Stimulated activated naive CD8-positive, alpha-beta T cell treated with anti-CD3 and anti-CD28 coated beads, Interleukin-15, Interleukin-2, amounts not matched to agents 100 ng/mL and 50 ng/mL, for 24 hours (primary cell): ENCODE results near the gene OR13C5.

ENCODE experiments used
- H3K27ac Mint-ChIP-seq: one replicate; pipeline ENCODE4 v1.8.0; 2021; ENCODE audit warnings: mild to moderate bottlenecking, mixed read lengths
- H3K27me3 Mint-ChIP-seq: one replicate; pipeline ENCODE4 v1.8.0; 2021; ENCODE audit warnings: mixed read lengths
- H3K36me3 Mint-ChIP-seq: one replicate; pipeline ENCODE4 v1.8.0; 2021; ENCODE audit warnings: low read depth, mixed read lengths
- H3K4me1 Mint-ChIP-seq: one replicate; pipeline ENCODE4 v1.8.0; 2021; ENCODE audit warnings: low read depth, mixed read lengths
- H3K4me3 Mint-ChIP-seq: one replicate; pipeline ENCODE4 v1.8.0; 2021; ENCODE audit warnings: mild to moderate bottlenecking, mixed read lengths
- H3K9me3 Mint-ChIP-seq: one replicate; pipeline ENCODE4 v1.8.0; 2021; ENCODE audit warnings: mixed read lengths

OR13C5 gene

GRCh38 chr9:104575456-104575855 lies 23.8 kb downstream of the OR13C5 start:
- peaks cover 22% of the 10 kb centered on the region for H3K9me3 Mint-ChIP-seq
- H3K4me3 Mint-ChIP-seq: no peak overlapping the region
- no peaks in the 10 kb centered on the region for H3K36me3 Mint-ChIP-seq
- no peaks in the 10 kb centered on the region for H3K4me1 Mint-ChIP-seq
- H3K27me3 Mint-ChIP-seq: no peaks in the 10 kb centered on the region
- no peak overlapping the region for H3K27ac Mint-ChIP-seq

DNA sequence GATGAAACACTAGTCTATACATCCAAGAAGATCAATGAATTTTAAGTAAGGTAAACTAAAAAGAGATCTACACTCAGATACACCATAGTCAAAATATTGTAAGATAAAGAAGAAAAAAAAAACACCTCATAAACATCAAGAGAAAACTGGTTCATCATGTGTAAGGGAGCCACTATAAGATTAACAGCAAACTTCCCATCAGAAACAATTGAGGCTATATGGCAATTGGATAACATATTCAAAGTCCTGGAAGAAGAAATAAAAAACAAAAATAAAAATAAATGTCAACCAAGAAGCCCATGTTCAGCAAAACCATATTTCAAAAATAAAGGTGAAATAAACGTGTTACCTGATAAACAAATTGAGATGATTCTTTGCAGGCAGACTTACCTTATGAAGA lies 26.6 kb downstream of the OR13C5 start:
- Mint-ChIP-seq H3K27ac (no peak overlapping the region), H3K27me3 (no peaks in the 10 kb centered on the region), H3K4me1 (no peaks in the 10 kb centered on the region), H3K36me3 (no peaks in the 10 kb centered on the region), H3K4me3 (no peak overlapping the region), H3K9me3 (peaks cover 29% of the 10 kb centered on the region)

DNA sequence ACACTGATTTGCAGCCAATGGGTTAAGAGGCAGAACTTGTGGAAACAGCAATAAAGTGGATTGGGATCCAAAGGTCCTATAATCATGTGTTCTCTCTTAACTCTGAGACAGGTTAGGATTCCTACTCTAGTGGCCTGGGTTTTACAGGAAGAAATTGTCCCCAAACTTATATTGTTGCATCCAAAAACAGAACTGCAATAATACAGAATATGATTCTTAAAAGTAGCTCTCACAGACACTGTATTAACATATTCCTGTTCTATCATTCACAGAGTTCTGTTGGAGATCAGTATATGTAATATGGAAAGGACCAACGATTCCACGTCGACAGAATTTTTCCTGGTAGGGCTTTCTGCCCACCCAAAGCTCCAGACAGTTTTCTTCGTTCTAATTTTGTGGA lies 30.3 kb downstream of the OR13C5 start, which contains the start of gene OR13C8:
TSS of gene OR13C8 (plus strand) at position 301 of the 400 bp plus-strand sequence. CDS start at position 301, 0 bp downstream.
- no peak within 1 kb of the TSS for H3K27ac Mint-ChIP-seq
- no peak within 1 kb of the TSS for H3K4me3 Mint-ChIP-seq
- H3K9me3 Mint-ChIP-seq: peaks cover 29% of the 10 kb centered on the region
- no peaks in the 10 kb centered on the region for H3K4me1 Mint-ChIP-seq
- H3K27me3 Mint-ChIP-seq: no peaks in the 10 kb centered on the region
- no peaks in the 10 kb centered on the region for H3K36me3 Mint-ChIP-seq

DNA sequence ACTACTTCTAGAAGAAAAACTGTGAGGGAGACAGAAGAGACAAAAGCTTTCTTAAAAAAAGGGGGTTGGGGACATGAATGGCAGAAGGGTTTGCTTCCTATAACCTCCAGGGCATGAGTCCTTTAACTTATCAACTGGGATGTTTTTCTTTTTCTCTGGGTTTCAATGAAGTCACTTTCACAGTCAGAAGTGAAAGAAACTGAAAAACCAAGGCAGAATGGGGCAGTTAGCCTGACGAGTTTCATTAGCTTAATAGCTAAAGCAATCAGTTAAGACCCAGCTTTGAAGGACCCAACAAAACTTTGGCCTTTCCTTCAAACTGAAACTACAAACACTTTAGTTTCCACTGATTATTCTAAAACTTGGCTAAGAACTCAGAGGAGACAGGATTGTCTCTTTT lies 34.9 kb downstream of the OR13C5 start:
- Mint-ChIP-seq H3K9me3 (peaks cover 2% of the 10 kb centered on the region), H3K4me1 (no peaks in the 10 kb centered on the region), H3K4me3 (no peak overlapping the region), H3K27ac (no peak overlapping the region), H3K36me3 (no peaks in the 10 kb centered on the region), H3K27me3 (no peaks in the 10 kb centered on the region)

GRCh38 chr9:104556830-104557634 lies 42.2 kb downstream of the OR13C5 start:
- Mint-ChIP-seq H3K36me3 (no peaks in the 10 kb centered on the region), H3K9me3 (peaks cover 10% of the 10 kb centered on the region), H3K27me3 (no peaks in the 10 kb centered on the region), H3K27ac (no peak overlapping the region), H3K4me3 (no peak overlapping the region), H3K4me1 (no peaks in the 10 kb centered on the region)

DNA sequence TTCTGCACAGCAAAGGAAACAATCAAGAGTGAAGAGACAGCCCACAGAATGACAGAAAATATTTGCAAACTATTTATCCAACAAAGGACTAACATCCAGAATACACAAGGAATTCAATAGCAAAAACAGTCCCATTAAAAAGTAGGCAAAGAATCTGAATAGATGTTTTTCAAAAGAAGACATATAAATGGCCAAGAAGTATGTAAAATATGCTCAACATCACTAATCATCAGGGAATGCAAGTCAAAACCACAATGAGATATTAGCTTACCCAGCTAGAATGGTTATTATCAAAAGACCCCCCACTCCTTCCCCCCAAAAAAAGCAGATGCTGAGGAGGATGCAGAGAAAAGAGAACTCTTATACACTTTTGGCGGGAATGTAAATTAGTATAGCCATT lies 43.7 kb downstream of the OR13C5 start:
- H3K27ac Mint-ChIP-seq: no peak overlapping the region
- H3K27me3 Mint-ChIP-seq: no peaks in the 10 kb centered on the region
- H3K4me1 Mint-ChIP-seq: no peaks in the 10 kb centered on the region
- no peak overlapping the region for H3K4me3 Mint-ChIP-seq
- no peaks in the 10 kb centered on the region for H3K36me3 Mint-ChIP-seq
- H3K9me3 Mint-ChIP-seq: peaks cover 10% of the 10 kb centered on the region

DNA sequence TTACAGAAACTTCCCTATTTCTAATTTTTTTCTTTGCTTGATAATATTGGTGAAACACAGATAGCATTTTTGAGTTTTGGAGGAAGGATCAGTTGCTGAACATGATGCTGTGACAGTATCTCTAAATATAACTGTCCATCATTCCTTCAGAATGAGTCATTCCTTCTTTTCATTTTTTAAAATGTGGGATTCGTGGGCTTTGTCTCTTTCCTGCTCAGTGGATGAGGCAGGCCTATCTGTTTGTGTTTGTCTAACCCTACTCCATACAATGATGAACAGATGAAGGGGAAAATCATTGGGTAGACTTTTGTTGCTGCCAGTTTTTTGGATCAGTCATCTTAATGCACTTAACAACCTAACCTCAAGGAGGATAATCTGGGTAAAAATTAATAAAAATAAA lies 46.0 kb downstream of the OR13C5 start:
- Mint-ChIP-seq H3K36me3 (no peaks in the 10 kb centered on the region), H3K27ac (no peak overlapping the region), H3K27me3 (no peaks in the 10 kb centered on the region), H3K4me3 (no peak overlapping the region), H3K4me1 (no peaks in the 10 kb centered on the region), H3K9me3 (peaks cover 6% of the 10 kb centered on the region)
